ENCODE data around the gene PKN1.
"Not testable (repeated sequence)": the region's sequence is repeated elsewhere in the genome, so short reads cannot be mapped to it uniquely, and the experiment has no call there.

Gene PKN1

DNA sequence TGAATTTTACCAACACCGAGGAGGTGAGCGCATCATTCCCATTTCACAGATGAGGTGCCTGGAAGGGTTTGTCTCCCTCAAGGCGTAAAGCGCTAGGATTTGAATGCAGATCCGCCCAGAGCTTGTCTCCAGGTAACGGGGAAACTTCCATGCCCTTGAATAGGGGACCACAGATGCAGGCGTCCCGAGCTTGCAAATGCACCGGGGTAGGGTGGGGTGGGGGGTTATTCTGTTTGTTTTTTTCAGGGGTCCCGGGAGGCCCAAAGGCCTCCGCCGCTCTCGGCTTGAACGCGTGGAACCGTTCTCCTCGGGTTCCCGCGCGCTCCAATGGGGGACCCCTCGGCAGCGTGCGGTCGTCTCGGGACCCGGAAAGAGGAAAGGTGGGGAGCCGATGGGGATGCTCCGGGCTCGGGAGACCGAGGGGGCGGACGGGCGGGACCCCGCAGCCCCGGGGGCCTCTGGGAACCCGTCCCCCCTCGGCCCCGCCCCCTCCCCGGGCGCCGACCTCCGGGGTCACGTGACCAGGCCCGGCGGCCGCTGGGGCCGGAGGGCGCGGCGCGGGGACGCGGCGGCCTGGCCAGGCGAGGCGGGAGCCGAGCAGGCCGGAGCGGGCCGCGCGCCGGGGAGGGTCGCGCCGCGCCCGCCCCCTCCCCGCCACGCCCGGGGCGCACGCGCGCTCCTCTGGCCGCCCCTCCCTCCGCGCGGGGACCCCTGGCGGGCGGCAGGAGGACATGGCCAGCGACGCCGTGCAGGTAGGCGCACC lies at the start of gene PKN1:
PKN1 (plus strand) TSS at position 516 of the 763 bp plus-strand sequence; CDS start at position 732, 216 bp downstream.
- WGBS (ENCODE audit: insufficient coverage, insufficient read length), result no CpG with 5 or more reads among the region's 85 CpGs
- H3K4me1 ChIP-seq (ENCODE audit: control insufficient read depth, insufficient read depth, low read length), result peaks cover 4% of the 10 kb centered on the region
- no peak for DNase-seq (ENCODE audit: low read depth, low spot score)
- H3K4me3 ChIP-seq (ENCODE audit: low read length), result peak within 1 kb of the TSS; percentile 69
- H3K36me3 ChIP-seq (ENCODE audit: control insufficient read depth, insufficient read depth, low read length), result no peaks in the 10 kb centered on the region
- H3K9me3 ChIP-seq (ENCODE audit: control insufficient read depth, insufficient read depth, low read length), result no peaks in the 10 kb centered on the region
- no peaks in the 10 kb centered on the region for H3K27me3 ChIP-seq (ENCODE audit: control insufficient read depth, insufficient read depth, low read length)
- no peak within 1 kb of the TSS for H3K27ac ChIP-seq (ENCODE audit: low read length)

DNA sequence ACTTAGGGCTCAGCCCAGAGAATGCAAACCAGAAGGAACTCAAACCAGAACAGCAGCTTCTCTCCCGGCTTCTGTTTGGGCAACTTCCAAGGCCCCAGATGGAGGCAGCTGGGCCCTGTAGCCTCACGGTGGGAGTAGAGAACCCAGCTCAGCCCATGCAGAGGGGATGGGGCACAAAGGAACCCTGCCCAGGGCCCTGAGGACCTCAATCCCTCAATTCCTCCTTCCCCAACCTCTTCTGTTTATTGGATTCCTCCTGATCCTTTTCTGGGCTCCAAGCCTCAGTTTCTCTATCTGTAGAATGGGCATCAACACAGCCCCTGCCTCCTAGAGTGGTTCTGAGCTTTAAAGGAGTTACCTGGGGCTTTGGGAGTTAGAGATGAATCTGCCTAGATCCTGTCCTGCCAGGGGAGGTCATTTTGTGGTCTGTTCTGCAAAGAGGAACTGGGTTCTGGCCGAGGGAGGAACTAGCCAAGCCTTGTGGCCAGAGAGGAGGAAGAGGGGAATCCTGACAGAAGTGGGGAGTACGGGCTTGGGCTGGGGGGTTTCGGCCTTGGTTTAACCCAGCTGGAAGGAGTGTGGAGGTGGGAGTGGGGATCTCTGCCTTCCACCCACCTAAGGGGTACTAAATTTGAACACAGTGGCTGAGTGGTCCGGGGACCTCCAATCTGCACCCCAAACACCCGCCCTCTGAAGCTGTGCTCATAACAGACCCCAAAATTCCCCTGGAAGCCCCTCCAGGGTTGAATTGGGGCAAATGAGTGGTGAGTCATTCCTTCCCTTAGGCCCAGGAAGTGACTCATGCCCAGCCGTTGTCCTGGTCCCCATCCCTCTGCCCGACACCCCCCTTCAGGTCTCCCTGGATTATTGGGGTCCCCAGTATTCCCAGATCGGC lies 49.2 kb upstream of the PKN1 start:
- WGBS (ENCODE audit: insufficient coverage, insufficient read length), result no CpG with 5 or more reads among the region's 10 CpGs
- Histone ChIP-seq H3K4me3 (ENCODE audit: low read length) (no peak overlapping the region), H3K36me3 (ENCODE audit: control insufficient read depth, insufficient read depth, low read length) (no peaks in the 10 kb centered on the region), H3K27me3 (ENCODE audit: control insufficient read depth, insufficient read depth, low read length) (no peaks in the 10 kb centered on the region), H3K4me1 (ENCODE audit: control insufficient read depth, insufficient read depth, low read length) (peaks cover 3% of the 10 kb centered on the region; the same call in 1 of the 2 replicates), H3K9me3 (ENCODE audit: control insufficient read depth, insufficient read depth, low read length) (no peaks in the 10 kb centered on the region), H3K27ac (ENCODE audit: low read length) (no peak overlapping the region)
- no peak for DNase-seq (ENCODE audit: low read depth, low spot score)

DNA sequence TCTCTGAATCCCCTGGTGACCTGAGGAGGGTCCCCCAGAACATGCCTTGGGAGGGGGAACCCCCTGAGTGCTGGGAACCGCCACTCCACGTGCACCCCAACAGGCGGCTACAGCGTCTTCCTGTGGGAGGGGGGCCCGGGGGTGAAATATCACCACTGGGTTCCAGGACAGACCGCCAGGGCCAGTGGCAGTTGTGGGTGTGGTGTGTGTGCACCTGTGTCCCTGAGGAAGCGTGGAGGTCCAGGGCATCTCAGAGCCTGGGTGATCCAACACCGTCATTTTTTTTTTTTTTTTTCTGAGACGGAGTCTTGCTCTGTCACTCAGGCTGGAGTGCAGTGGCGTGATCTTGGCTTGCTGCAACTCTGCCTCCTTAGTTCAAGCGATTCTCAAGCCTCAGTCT lies 47.6 kb upstream of the PKN1 start:
- no peaks in the 10 kb centered on the region for H3K9me3 ChIP-seq (ENCODE audit: control insufficient read depth, insufficient read depth, low read length)
- no CpG with 5 or more reads among the region's 11 CpGs for WGBS (ENCODE audit: insufficient coverage, insufficient read length)
- no peak overlapping the region for H3K4me3 ChIP-seq (ENCODE audit: low read length)
- no peaks in the 10 kb centered on the region for H3K36me3 ChIP-seq (ENCODE audit: control insufficient read depth, insufficient read depth, low read length)
- peaks cover 3% of the 10 kb centered on the region; the same call in 1 of the 2 replicates for H3K4me1 ChIP-seq (ENCODE audit: control insufficient read depth, insufficient read depth, low read length)
- H3K27ac ChIP-seq (ENCODE audit: low read length), result no peak overlapping the region
- no peak for DNase-seq (ENCODE audit: low read depth, low spot score)
- no peaks in the 10 kb centered on the region for H3K27me3 ChIP-seq (ENCODE audit: control insufficient read depth, insufficient read depth, low read length)

DNA sequence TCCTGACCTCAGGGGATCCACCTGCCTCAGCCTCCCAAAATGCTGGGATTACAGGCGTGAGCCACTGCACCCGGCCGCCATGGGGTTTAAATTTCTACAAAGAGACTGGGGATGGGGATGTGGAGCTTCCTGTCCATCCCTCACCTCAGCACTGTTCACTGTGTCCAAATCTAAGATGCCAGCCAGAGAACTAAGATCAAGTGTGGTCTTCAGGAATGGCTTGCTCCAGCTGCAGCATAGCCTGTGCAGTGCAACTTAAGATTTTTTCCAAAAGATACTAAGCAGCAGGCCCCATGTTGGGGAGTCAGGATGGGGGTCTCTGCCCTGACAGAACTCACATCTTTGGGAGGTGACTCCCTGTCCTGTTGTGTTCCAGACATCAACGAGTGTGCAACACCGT lies 42.6 kb upstream of the PKN1 start:
- Histone ChIP-seq H3K9me3 (ENCODE audit: control insufficient read depth, insufficient read depth, low read length) (no peaks in the 10 kb centered on the region), H3K4me3 (ENCODE audit: low read length) (no peak overlapping the region), H3K27ac (ENCODE audit: low read length) (no peak overlapping the region), H3K4me1 (ENCODE audit: control insufficient read depth, insufficient read depth, low read length) (0 out of 2 replicates have a peak, but pooled peaks cover 2% of the 10 kb centered on the region), H3K36me3 (ENCODE audit: control insufficient read depth, insufficient read depth, low read length) (no peaks in the 10 kb centered on the region), H3K27me3 (ENCODE audit: control insufficient read depth, insufficient read depth, low read length) (no peaks in the 10 kb centered on the region)
- no CpG with 5 or more reads among the region's 5 CpGs for WGBS (ENCODE audit: insufficient coverage, insufficient read length)
- DNase-seq (ENCODE audit: low read depth, low spot score), result no peak

DNA sequence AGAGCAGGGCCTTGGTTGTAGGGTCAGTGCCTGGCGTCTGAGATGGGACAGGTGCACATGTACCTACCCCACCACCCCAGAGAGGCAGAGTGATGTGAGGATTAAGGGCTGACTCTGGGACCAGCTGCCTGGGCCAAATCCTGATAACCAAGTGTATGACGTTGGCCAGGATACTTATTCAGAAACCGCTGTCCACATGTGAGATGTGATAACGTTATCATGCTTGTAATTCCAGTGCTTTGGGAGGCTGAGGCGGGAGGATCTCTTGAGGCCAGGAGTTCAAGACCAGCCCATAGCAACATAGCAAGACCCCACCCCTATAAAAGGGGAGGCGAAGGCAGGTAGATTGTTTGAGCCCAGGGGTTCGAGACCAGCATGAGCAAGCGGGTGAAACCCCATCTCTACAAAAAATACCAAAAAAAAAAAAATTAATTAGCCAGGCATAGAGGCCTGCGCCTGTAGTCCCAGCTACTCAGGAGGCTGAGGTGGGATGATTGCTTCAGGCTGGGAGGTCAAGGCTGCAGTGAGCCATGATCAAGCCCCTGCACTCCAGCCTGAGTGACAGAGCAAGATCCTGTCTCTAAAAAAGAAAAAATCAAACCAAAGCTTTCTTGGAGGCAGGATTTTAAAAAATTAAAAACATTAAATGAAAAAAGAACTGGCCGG lies 41.8 kb upstream of the PKN1 start:
- no peaks in the 10 kb centered on the region for H3K27me3 ChIP-seq (ENCODE audit: control insufficient read depth, insufficient read depth, low read length)
- DNase-seq (ENCODE audit: low read depth, low spot score), result no peak
- no CpG with 5 or more reads among the region's 10 CpGs for WGBS (ENCODE audit: insufficient coverage, insufficient read length)
- no peaks in the 10 kb centered on the region for H3K36me3 ChIP-seq (ENCODE audit: control insufficient read depth, insufficient read depth, low read length)
- no peak overlapping the region for H3K27ac ChIP-seq (ENCODE audit: low read length)
- no peaks in the 10 kb centered on the region for H3K9me3 ChIP-seq (ENCODE audit: control insufficient read depth, insufficient read depth, low read length)
- 0 out of 2 replicates have a peak, but pooled peaks cover 2% of the 10 kb centered on the region for H3K4me1 ChIP-seq (ENCODE audit: control insufficient read depth, insufficient read depth, low read length)
- H3K4me3 ChIP-seq (ENCODE audit: low read length), result no peak overlapping the region

DNA sequence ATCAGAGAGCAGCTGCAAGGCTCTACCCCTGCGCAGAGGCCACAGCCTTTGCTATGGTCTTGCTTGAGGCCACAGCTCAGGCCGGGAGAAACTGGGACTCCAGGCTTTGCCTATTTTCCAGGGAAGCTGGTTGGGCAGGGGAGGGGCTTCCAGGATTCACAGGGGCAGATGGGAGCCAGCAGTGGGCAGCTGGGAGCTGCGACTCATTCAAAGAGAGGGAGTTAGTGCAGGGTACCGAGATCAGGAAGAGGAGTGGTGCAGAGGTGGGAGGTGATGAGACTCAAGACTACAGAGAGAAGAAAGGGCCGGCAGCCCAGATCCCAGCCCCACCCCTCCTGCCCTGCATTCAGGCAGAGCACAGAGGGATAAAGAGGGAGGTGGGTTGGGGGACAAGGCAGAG lies 39.8 kb upstream of the PKN1 start:
- Histone ChIP-seq H3K4me3 (ENCODE audit: low read length) (no peak overlapping the region), H3K27me3 (ENCODE audit: control insufficient read depth, insufficient read depth, low read length) (no peaks in the 10 kb centered on the region), H3K27ac (ENCODE audit: low read length) (no peak overlapping the region), H3K9me3 (ENCODE audit: control insufficient read depth, insufficient read depth, low read length) (no peaks in the 10 kb centered on the region), H3K36me3 (ENCODE audit: control insufficient read depth, insufficient read depth, low read length) (no peaks in the 10 kb centered on the region), H3K4me1 (ENCODE audit: control insufficient read depth, insufficient read depth, low read length) (0 out of 2 replicates have a peak, but pooled peaks cover 2% of the 10 kb centered on the region)
- no CpG with 5 or more reads among the region's 5 CpGs for WGBS (ENCODE audit: insufficient coverage, insufficient read length)
- DNase-seq (ENCODE audit: low read depth, low spot score), result no peak

DNA sequence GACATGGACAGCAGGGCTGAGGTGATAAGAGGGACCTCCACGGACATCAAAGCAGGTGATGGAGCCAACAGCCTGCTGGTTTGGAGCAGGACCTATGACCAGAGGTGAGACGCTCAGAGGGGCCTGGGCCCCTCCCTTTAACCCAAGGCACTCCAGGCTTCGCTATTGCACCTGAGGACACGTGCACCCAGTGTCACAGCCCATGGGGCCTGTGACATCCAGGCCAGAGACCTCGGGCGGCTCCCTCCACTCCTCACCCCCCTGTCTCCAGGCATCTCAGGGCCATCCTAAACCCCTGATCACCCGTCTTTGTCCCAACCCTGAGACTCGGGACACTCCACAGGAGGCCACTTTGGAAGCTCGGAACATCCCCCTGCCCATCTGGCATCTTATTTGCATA lies 38.9 kb upstream of the PKN1 start:
- H3K9me3 ChIP-seq (ENCODE audit: control insufficient read depth, insufficient read depth, low read length), result no peaks in the 10 kb centered on the region
- DNase-seq (ENCODE audit: low read depth, low spot score), result no peak
- H3K36me3 ChIP-seq (ENCODE audit: control insufficient read depth, insufficient read depth, low read length), result no peaks in the 10 kb centered on the region
- no CpG with 5 or more reads among the region's 9 CpGs for WGBS (ENCODE audit: insufficient coverage, insufficient read length)
- H3K4me1 ChIP-seq (ENCODE audit: control insufficient read depth, insufficient read depth, low read length), result no peaks in the 10 kb centered on the region
- H3K27ac ChIP-seq (ENCODE audit: low read length), result no peak overlapping the region
- no peak overlapping the region for H3K4me3 ChIP-seq (ENCODE audit: low read length)
- no peaks in the 10 kb centered on the region for H3K27me3 ChIP-seq (ENCODE audit: control insufficient read depth, insufficient read depth, low read length)

DNA sequence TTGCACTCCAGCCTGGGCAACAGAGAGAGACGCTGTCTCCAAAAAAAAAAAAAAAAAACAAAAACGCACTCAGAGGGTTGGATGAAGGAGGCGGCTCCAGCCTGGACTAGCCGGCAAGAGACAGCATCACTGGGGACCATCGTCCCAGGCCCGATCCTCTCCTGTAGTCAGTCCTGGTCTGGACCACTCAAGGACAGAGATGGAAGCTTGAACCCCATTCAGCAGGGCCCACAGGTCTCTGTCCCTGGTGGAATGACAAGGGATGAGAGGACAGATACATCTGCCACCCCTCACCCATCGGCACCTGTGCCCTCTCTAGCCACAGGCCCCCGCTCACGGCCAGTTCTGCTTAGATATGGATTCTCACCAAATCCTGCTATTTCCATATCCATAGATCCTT lies 37.8 kb upstream of the PKN1 start:
- H3K4me3 ChIP-seq (ENCODE audit: low read length), result no peak overlapping the region
- no peaks in the 10 kb centered on the region for H3K9me3 ChIP-seq (ENCODE audit: control insufficient read depth, insufficient read depth, low read length)
- H3K27me3 ChIP-seq (ENCODE audit: control insufficient read depth, insufficient read depth, low read length), result no peaks in the 10 kb centered on the region
- DNase-seq (ENCODE audit: low read depth, low spot score), result no peak
- no peak overlapping the region for H3K27ac ChIP-seq (ENCODE audit: low read length)
- no CpG with 5 or more reads among the region's 9 CpGs for WGBS (ENCODE audit: insufficient coverage, insufficient read length)
- H3K4me1 ChIP-seq (ENCODE audit: control insufficient read depth, insufficient read depth, low read length), result no peaks in the 10 kb centered on the region
- no peaks in the 10 kb centered on the region for H3K36me3 ChIP-seq (ENCODE audit: control insufficient read depth, insufficient read depth, low read length)

DNA sequence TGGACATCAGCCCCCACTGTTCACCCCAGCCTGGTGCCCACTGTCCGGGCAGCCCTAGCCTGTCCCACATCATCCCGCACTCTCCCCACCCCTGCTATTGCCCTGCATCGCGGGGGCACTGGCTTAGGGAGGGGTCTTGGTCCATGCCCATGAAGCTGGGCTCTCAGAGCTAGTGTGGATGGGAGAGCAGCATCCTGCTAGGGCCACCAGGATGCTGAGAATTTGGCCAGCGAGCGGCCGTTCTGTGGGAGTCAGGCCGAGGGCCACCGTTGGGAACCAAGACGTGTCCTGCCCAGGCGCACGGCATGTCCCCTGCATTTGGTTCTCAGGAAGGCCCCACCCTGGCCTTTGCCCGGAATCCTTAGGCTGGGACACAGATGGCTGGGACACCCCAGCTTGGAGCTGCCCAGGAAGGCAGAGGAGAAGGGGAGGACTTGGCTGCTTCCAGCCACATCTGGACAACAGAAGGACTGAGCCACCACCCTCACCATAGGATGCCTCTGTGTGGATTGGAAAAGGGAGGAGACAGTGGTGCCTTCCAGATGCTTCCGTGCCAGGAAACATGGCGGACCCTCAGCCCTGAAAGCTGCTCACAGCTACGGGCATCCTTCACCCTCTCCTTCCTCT lies 37.3 kb upstream of the PKN1 start:
- Histone ChIP-seq H3K4me3 (ENCODE audit: low read length) (no peak overlapping the region), H3K4me1 (ENCODE audit: control insufficient read depth, insufficient read depth, low read length) (no peaks in the 10 kb centered on the region), H3K27me3 (ENCODE audit: control insufficient read depth, insufficient read depth, low read length) (no peaks in the 10 kb centered on the region), H3K9me3 (ENCODE audit: control insufficient read depth, insufficient read depth, low read length) (no peaks in the 10 kb centered on the region), H3K27ac (ENCODE audit: low read length) (no peak overlapping the region), H3K36me3 (ENCODE audit: control insufficient read depth, insufficient read depth, low read length) (no peaks in the 10 kb centered on the region)
- WGBS (ENCODE audit: insufficient coverage, insufficient read length), result no CpG with 5 or more reads among the region's 16 CpGs
- no peak for DNase-seq (ENCODE audit: low read depth, low spot score)

DNA sequence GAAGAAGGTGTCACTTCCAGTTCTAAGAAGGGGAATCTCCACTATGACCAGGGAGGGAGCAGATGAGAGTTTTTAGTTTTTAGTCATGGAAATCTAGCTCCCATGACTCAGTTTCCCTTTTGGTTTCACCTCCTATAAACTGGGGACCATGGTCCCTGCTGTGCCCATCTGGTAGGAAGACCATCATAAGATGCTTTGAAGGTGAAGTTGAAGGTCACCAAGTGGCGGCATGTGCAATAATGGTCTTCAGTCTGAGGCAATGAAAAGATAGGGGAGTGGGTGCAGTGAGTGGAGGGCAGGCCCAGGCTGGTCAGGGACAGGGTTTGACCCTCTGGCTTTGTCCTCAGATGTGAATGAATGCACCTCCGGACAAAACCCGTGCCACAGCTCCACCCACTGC lies 36.4 kb upstream of the PKN1 start:
- not testable (repeated sequence) for H3K27ac ChIP-seq (ENCODE audit: low read length); H3K4me3 ChIP-seq (ENCODE audit: low read length); H3K9me3 ChIP-seq (ENCODE audit: control insufficient read depth, insufficient read depth, low read length); H3K36me3 ChIP-seq (ENCODE audit: control insufficient read depth, insufficient read depth, low read length); DNase-seq (ENCODE audit: low read depth, low spot score); H3K4me1 ChIP-seq (ENCODE audit: control insufficient read depth, insufficient read depth, low read length); H3K27me3 ChIP-seq (ENCODE audit: control insufficient read depth, insufficient read depth, low read length)
- WGBS (ENCODE audit: insufficient coverage, insufficient read length), result no CpG with 5 or more reads among the region's 3 CpGs

Measured in iPS DF 6.9 (cell line).